ENCODE measurements around the gene MUC21.
"Not testable (repeated sequence)": the region's sequence is repeated elsewhere in the genome, so short reads cannot be mapped to it uniquely, and the experiment has no call there.

The MUC21 gene

DNA sequence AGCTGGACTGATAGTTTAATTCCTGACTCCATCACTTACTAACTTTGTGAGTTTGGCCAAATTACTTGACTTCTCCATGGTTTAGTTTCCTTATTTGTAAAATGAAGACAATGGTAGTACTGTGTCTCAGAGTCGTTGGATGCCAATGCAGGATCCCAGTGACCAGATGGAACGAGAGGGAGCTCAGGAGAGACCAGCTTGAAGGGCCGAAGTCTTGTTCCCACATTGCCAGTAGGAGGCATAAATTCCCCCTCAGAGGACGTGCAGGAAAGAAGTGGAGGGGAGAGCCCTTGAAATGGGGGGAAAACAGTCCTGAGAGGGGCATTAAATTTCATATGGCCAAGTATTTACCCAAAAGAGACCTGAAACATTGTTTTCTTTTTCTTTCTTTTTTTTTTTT is 24.6 kb downstream of the MUC21 start:
- no peak for DNase-seq (ENCODE audit: low read depth)

DNA sequence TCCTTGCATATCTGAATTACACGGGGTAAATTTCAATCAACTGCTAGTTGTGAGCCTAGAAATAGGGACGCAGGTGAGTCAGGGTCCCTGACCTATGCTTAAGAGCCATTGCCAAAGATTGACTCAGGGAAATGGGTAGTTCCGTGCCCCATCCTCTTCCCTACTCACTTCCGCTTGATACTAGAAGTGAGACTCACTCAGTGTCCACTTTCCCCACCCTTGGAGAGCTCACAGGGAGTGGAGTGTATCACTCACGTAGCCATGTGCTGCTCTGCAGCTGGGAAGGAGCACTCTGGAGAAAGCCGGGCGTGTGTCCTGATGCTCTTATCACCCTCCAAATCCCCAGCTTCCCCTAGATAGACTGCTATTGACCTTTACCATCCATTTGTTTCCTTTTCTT is 26.2 kb downstream of the MUC21 start:
- DNase-seq (ENCODE audit: low read depth), result no peak

DNA sequence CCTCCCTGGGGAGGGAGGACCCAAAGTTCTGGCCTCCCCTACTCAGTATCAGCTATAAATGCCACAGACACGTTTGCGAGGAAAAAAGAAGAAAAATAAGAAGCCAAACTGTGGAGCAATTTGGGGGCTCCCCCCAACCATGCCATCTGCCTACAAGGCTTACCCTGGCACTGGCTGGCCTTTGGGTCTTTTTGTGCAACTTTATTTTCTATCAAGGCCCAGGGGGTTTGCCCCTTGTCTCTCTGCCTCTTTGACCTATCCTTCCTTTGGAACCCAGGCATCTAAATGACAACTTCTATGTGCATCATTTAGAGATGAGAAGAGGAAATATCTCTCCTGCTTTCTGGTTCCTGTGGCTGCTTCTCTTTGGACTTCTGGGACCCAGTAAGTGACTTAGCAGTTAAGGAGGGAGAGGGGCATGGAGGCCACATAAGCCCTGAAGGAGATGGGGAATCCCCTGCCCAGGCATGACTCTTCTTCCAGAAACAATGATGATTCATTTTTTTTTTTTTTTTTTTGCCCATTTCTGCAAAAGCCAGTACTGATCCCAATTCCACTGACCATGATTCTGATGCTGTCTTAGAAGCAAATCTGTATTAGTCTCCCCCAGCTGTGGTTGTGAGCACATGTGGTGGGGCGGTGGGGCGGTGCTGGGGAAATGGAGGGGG is 27.0 kb downstream of the MUC21 start, which contains the start of gene MUC22:
MUC22 (plus strand) TSS at position 82 of the 668 bp plus-strand sequence; CDS start at position 315, 233 bp downstream.
- DNase-seq (ENCODE audit: low read depth), result no peak

DNA sequence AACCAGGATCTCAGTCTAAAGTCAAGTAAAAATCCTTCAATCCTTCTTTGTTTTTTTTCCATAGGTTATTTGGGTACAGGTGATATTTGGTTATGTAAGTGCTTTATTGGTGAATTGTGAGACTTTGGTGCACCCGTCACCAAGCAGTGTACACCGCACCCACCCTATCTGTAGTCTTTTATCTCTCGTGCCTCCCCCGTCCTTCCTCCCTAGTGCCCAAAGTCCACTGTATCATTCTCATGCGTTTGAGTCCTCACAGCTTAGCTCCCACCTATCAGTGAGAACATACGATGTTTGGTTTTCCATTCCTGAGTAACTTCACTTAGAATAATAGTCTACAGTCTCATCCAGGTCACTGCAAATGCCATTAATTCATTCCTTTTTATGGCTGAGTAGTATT is 27.6 kb downstream of the MUC21 start:
- no peak for DNase-seq (ENCODE audit: low read depth)

DNA sequence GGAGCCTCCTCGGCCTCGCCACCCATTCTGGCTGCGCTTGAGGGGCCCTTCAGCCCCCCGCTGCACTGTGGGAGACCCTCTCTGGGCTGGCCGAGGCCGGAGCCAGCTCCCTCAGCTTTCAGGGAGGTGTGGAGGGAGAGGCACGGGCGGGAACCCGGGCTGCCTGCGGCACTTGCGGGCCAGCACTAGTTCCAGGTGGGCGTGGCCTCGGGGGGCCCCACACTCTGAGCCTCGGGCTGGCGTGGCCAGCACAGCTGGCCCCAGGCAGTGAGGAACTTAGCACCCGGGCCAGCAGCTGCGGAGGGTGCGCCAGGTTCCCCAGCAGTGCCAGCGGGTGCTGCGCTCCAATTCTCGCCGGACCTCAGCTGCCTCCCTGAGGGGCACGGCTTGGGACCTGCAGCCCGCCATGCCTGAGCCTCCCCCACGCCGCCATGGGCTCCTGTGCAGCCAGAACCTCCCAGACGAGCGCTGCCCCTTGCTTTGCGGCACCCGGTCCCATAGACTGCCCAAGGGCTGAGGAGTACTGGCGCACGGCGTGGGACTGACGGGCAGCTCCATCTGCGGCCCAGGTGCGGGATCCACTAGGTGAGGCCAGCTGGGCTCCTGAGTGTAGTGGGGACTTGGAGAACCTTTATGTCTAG is 33.3 kb downstream of the MUC21 start:
- DNase-seq (ENCODE audit: low read depth), result no peak

DNA sequence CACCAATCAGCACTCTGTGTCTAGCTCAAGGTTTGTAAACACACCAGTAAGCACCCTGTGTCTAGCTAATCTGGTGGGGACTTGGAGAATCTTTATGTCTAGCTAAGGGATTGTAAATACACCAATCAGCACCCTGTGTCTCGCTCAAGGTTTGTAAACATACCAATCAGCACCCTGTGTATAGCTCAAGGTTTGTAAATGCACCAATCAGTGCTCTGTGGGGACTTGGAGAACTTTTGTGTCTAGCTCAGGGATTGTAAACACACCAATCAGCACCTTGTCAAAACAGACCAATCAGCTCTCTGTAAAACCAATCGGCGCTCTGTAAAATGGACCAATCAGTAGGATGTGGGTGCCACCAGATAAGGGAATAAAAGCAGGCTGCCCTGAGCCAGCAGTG is 33.9 kb downstream of the MUC21 start:
- not testable (repeated sequence) for DNase-seq (ENCODE audit: low read depth)

DNA sequence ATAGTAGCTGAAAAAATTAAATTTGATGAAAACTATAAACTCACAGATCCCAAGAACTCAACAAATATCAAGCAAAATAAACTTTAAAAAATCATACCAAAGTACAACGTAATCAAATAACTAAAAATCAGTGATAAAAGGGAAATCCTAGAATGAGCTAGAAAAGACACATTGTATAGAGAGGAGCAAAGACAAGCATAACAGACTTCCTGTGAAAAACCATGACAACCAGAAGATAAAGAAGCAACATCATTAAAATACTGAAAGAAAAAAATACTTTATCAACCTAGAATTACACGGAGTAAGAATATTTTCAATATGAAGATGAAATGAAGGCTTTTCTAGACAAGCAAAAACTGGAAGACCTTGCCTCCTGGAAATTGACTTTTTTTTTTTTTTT is 36.5 kb downstream of the MUC21 start:
- no peak for DNase-seq (ENCODE audit: low read depth)

DNA sequence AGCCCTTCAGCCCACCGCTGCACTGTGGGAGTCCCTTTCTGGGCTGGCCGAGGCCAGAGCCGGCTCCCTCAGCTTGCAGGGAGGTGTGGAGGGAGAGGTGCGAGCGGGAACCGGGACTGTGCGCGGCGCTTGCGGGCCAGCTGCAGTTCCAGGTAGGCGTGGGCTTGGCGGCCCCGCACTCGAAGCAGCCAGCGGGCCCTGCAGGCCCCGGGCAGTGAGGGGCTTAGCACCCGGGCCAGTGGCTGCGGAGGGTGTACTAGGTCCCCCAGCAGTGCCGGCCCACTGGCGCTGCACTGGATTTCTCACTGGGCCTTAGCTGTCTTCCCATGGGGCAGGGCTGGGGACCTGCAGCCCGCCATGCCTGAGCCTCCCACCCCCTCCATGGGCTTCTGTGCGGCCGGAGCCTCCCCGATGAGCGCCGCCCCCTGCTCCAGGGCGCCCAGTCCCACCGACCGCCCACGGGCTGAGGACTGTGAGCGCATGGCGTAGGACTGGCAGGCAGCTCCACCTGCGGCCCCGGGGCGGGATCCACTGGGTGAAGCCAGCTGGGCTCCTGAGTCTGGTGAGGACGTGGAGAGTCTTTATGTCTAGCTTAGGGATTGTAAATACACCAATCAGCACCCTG is 37.2 kb downstream of the MUC21 start:
- DNase-seq (ENCODE audit: low read depth), result not testable (repeated sequence)

DNA sequence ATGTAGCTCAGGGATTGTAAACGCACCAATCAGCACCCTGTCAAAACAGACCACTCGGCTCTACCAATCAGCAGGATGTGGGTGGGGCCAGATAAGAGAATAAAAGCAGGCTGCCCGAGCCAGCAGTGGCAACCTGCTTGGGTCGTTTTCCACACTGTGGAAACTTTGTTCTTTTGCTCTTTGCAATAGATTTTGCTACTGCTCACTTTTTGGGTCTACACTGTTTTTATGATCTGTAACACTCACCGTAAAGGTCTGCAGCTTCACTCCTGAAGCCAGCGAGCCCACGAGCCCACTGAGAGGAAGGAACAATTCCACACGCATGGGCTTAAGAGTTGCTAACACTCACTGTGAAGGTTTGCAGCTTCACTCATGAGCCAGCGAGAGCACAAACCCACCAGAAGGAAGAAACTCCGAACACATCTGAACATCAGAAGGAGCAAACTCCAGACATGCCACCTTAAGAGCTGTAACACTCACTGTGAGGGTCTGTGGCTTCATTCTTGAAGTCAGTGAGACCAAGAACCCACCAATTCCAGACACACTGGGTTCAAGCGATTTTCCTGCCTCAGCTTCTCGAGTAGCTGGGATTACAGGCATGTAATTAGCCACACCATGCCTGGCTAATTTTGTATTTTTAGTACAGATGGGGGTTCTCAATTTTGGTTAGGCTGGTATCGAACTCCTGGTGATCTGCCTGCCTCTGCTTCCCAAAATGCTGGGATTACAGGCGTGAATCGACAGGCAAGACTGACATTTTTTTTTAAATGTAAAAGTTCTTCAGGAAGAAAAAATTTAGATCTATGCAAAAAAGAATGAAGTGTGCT is 38.4 kb downstream of the MUC21 start:
- DNase-seq (ENCODE audit: low read depth), result not testable (repeated sequence)

DNA sequence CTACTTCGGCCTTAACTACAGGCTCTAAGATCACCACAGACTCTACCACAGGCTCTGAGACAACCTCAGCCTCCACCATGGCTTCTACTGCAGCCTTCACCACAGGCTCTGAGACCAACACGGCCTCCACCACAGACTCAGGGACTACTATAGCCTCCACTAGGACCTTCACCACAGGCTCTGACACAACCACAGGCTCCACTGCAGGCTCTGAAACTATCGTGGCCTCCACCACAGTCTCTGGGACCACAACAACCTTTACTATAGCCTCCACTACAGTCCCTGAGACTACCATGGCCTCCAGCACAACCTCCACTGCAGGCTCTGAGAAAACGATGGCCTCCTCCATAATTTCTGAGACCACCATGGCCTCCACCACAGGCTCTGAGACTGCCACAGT is 42.1 kb downstream of the MUC21 start:
- no peak for DNase-seq (ENCODE audit: low read depth)

DNA sequence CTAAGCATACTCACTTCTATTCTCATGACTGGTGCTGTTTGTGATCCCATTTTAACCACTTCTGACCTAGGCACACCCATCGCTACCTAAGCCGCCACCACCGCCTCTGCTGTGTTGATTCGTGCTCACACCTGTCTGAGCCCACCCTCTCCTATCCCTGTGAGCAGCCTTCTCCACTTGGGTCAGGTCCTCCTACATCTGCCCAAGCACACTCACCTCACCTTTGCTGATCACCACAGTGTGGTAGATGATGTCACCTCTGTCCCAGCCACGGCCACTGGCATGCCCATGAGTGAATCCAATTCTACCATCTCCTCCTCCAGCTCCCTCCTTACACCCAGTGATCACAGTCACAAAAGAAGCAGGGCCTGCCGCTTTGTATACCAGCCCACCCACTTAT is 47.6 kb downstream of the MUC21 start:
- no peak for DNase-seq (ENCODE audit: low read depth)

DNA sequence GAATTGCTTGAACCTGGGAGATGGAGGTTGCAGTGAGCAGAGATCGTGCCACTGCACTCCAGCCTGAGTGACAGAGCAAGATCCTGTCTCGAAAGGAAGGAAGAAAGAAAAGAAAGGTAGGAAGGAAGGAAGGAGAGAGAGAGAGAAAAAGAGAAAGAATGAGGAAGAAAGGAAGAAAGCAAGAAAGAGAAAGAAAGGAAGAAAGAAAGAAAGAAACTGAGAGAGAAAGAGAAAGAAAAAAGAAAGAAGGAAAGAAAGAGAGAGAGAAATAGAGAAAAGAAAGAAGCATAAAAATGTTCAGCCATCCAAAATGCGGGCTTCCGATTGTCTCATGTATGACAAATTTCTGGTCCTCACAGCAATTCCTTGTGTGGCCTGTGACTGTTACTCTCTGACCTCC is 49.6 kb downstream of the MUC21 start:
- DNase-seq (ENCODE audit: low read depth), result no peak

DNA sequence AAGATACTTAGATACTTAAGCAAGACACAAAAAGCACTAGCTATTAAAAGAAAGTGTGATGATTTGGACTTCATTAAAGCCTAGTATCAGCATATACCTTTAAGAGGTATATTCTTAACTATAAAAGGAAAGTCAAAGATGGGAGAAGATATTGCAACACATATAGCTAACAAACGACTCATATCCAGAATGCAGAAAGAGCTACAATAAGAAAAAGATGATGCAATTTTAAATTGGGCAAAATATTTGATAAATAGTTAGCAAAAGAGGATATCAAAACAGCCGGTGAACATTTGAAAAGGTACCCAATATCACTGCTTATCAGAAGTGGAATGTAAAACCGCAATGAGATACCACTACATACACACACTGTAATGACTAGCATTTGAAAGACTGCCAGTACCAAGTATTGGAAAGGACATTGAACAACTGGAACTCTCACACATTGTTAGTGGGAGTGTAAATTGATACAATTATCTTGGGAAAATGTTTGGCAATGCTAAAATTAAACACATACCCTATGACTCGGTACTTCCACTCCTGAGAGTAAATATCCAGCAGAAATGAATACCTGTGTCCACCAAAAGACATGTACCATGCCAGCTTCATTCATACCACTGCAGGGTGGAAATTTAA is 52.5 kb downstream of the MUC21 start:
- DNase-seq (ENCODE audit: low read depth), result no peak

DNA sequence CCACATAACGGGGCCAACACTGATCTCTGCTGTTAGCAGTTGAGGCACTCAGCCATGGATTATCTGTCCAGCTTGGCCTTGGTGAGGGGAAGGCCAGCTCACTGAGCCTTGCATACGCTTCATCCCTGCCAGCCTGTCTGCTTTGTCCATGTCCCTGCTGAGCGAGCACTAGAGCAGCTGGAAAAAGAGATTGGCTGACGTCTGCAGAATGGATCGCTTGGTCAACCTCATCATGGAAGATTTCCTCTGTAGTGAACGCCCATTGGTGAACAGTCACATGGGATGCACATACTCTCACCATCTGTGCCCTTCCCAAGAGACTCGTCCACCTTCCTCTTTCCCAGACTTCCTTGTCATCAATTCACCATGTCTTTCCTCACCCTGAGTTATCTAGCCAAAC is 53.7 kb downstream of the MUC21 start:
- no peak for DNase-seq (ENCODE audit: low read depth)

DNA sequence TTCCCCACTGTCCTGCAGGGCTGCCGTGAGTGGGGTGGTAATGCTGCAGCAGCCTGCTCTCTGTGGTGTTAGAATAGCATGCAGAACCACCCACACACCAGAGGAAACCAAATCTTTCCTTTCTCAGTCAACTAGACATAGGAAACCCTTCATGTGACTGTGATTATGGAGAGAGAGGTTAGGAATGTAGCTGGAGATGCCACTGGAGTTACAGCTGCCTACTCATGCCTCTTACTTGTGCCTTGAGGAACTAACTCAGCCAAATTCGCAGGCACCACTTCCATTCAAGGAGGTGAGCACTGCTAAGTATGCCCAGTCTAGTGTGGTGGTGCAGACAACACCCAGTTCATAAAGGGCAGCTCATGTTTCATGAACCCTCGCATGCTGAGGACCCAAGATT is 54.2 kb downstream of the MUC21 start:
- no peak for DNase-seq (ENCODE audit: low read depth)

DNA sequence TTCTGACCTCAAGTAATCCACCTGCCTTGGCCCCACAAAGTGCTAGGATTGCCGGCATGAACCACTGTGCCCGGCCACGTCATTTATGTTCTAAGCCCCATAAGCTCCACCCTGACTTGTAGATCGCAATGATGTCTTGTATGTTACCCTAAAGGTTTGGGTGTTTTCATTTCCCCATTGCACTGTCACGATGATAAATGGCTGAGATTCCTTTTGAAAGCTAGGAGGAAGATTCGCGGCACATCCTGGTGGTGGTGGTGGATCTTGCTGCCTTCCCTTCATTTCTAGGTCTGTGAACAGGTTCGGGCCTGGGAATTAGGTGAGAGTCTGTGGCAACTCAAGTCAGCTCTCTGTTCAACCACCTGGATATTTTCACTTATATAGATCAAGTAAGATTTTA is 55.0 kb downstream of the MUC21 start:
- no peak for DNase-seq (ENCODE audit: low read depth)

All from activated T-helper 9 cell treated with anti-CD3 and anti-CD28 coated beads, Interleukin-2, amount 50 U/mL, for 16 hours (primary cell).